Body of pancreas (tissue), 2 donors: ENCODE measurements around the gene FOXL2. TPM values are rescaled to one million over a fixed set of nuclear protein-coding genes. Genes with fewer than 3 reads are reported as not detected.

Source experiments
- total RNA-seq, 2 donors: library from RNA; depleted of rRNA; stranded (reverse); fragments of >200 nt; gene quantifications; one replicate each; pipeline ENCODE4 v1.1.0, GENCODE V29; 2016

The FOXL2 gene
- total RNA-seq, 2 donors from 2014 or later = 0.26 TPM; not detected in 1

Other genes starting within 250 kb of the FOXL2 start
- 10 to 100 TPM; 40.2 to 50.1 TPM for gene PIK3CB, start 112.2 kb downstream of the FOXL2 start, total RNA-seq
- gene FOXL2NB, start 80 bp upstream of the FOXL2 start, total RNA-seq = under 1 TPM in 1 of 2 donors, not detected in 1; 0.26 TPM
- gene PRR23A, start 59.1 kb upstream of the FOXL2 start, total RNA-seq = not detected
- gene PRR23B, start 73.8 kb upstream of the FOXL2 start, total RNA-seq = not detected
- not detected for gene PRR23C, start 97.8 kb upstream of the FOXL2 start, total RNA-seq